Cardiac atrium fibroblast (primary cell): Measurements from ENCODE around the gene SYF2. TPM values are rescaled to one million over a fixed set of nuclear protein-coding genes. Genes with fewer than 3 reads are reported as not detected.

Experiments
- total RNA-seq: library from RNA; depleted of rRNA; stranded (reverse); fragments of >200 nt; gene quantifications from 2 replicates; pipeline ENCODE4 v1.2.3, GENCODE V29; 2015

The SYF2 gene
- 29.4 and 31.6 TPM in 2 replicates for total RNA-seq

GRCh38 chr1:25232027-25232865 is at the start of gene SYF2:
SYF2 (minus strand) TSS chr1:25232502; CDS start chr1:25232467, 35 bp downstream.

GRCh38 chr1:25272238-25272637 is 39.9 kb upstream of the SYF2 start, which contains the start of gene RHD:
RHD (plus strand) TSS chr1:25272509; CDS start chr1:25272548, 39 bp downstream.

GRCh38 chr1:25247024-25247828 is 14.9 kb upstream of the SYF2 start, which contains the start of gene RSRP1:
RSRP1 (minus strand) TSS chr1:25247454; CDS start chr1:25246963, 491 bp downstream.

Other genes with a start within 250 kb of the SYF2 start
- 50.2 and 85.9 TPM in 2 replicates for gene RSRP1, start 15.0 kb upstream of the SYF2 start, total RNA-seq
- gene RHD, start 40.0 kb upstream of the SYF2 start, total RNA-seq, result not detected in 2 replicates
- gene TMEM50A, start 105.8 kb upstream of the SYF2 start, total RNA-seq, result 123 and 142 TPM in 2 replicates
- 0.32 and 1.1 TPM in 2 replicates for gene RHCE, start 188.3 kb upstream of the SYF2 start, total RNA-seq
- 12.5 and 14.8 TPM in 2 replicates for gene MACO1, start 198.4 kb upstream of the SYF2 start, total RNA-seq